ENCODE results near the gene OSGIN1.

OSGIN1 gene, protein sequence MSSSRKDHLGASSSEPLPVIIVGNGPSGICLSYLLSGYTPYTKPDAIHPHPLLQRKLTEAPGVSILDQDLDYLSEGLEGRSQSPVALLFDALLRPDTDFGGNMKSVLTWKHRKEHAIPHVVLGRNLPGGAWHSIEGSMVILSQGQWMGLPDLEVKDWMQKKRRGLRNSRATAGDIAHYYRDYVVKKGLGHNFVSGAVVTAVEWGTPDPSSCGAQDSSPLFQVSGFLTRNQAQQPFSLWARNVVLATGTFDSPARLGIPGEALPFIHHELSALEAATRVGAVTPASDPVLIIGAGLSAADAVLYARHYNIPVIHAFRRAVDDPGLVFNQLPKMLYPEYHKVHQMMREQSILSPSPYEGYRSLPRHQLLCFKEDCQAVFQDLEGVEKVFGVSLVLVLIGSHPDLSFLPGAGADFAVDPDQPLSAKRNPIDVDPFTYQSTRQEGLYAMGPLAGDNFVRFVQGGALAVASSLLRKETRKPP

DNA sequence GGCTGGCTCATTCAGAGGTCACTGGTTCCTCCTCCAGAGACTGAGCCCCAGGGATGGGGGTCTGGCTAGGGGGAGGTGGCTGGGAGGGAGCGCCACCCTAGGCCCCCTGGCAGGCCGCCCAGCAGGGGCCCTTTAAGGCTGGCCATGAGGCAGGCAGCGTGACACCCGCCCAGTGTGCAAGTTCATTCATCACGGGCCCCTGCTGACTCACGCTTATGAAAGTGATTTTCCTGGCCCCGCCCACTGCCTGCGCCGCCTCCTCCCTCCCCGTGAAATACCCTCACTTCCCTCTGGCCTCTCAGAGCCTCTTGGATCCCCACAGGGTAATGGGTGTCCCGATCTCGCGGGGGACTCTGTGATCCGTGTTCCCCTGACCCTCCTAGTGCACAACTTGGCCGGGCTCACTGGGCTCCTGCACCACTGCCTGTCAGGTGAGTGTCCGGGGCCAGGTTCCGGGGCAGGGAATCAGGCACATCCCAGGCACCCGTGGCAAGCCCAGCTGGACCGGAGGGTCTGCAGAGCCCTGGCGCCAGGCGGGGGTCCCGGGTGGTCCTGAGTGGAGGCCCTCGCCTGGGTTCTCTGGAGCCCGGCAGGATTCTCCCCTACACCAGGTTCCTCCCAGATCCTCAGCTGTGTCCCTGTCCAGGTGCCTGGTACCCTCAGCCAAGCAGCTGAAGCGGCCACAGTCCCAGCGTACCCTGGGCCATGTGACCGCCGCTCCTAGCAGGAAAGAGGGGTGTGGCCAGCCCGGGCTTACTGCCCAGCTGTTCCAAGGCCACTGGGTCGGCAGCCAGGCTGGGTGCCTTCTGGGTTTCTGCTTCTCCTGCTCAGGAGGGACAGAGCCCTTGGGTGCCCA lies at the start of gene OSGIN1:
Gene OSGIN1, plus strand, starts transcription at position 301 of the 856 bp plus-strand sequence. CDS start 4,432 bp downstream, outside the sequence.
- peak; percentile 96 for DNase-seq (ENCODE audit: low read depth)

DNA sequence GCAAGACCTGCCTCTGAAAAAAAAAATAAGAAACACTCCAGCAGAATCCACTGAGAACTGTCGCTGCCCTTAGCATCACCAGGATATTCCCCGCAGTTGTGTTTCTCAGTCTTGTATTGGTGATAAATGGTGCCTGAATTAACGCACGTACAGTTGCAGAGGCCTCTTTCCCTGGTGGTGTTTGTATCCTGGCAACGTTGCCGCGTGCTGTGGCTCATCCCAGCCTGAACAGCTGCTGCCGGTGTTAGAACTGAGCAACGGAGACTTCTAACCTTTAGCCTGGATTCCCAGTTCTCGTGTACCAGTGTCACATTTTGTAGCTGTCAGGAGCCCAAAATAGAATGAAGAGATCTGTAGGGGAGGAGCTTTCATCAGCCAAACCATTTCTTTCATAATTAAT lies 49.3 kb upstream of the OSGIN1 start:
- no peak for DNase-seq (ENCODE audit: low read depth)

DNA sequence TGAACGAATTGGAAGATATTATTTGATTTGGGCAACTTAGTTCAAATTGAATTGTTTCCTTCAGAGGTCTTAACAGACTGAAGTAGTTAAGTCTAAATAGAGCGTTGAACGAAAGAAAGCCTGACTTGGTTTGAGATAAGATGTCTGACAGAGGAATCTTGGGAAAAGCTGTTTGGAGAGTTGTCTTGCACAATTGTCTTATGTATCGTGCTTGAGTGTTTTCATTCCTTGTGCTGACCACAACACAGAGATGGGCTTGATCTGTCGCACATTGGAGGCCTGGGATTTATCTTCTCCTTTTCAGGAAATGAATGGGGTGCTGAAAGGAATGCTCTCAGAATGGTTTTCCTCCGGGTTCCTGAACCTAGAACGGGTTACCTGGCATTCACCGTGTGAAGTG lies 46.4 kb upstream of the OSGIN1 start:
- peak; percentile 38 for DNase-seq (ENCODE audit: low read depth)

DNA sequence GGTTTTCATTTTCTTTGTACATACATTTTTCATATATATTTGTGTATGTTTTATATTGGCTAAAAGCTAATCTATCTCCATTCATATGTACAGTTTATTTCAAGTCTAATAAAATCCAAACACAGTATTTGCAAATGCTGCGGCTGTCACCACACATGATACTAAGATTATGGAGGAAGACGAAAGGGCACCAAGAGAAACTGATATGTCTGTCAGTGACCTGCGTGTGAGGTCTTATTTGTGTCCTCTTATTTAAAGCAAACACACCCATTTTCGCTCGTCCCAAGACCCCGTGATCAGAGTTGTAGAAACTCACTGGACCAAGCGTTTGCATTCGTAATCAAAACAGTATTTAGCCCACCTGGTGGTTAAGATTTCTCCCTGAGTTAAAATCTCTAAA lies 45.9 kb upstream of the OSGIN1 start:
- DNase-seq (ENCODE audit: low read depth), result no peak

DNA sequence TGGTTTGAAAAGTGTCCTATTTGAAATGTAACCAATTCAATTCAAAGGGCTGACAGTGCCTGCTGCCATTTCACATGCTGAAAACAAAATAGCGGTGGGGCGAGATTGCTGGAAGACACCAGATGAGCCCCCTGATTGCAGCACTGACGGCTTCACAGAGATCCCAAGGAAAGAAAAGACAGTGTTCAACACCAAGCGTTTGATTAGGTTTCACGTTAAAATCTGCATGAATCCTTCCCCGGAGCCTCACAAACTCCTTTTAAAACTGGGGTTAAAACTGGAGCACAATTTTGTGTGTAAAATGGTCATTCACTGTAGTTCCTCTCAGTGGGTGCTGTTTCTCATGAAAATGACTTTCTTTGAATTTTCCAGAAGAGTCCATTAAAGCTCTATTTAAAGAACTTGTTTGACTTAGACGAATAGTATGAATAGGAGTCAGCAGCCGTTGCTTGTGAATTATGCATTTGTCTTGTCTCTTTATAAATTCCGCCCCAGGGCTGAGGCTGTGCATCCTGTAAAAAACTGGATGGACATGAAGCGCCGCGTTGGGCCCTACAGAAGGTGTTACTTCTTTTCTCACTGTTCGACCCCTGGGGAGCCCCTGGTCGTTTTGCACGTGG lies 45.3 kb upstream of the OSGIN1 start:
- DNase-seq (ENCODE audit: low read depth), result no peak

DNA sequence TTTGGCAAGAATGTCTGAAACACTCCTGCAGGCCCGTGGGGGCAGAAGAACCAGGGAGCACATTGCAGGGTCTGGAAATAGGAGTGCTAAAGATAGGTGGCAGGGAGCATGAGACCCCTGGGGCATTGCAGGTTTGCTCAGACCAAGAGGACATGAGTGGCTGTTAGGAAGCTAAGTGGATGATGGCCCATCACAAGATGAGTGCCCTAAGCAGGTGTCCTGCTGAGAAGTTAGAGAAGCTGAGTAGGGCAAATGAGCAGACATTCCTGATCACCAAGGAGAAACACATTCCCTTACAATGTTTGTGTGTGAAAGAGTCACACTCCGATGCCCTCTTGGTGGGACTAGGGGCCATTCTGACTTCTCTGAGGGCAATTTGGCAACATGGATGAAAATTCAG lies 44.2 kb upstream of the OSGIN1 start:
- no peak for DNase-seq (ENCODE audit: low read depth)

DNA sequence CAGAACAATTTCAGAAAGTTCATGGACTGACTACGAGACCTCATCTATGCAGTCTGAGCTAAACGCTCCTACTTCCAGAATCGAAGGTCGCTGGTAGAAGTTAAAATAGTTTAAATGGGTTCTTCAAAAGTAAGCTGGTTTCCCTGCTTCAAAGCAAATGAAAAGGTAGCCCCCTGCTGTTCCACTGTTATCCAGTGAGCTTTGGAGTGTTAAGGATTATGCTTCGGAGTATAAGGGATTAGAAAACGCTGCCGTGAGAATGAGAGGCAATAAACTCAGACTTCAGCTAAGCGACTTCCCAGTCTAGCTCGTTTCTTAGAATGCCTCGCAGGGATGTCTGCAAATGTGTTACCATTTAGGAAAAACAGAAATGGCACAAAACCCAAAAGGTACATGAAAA lies 41.8 kb upstream of the OSGIN1 start:
- no peak for DNase-seq (ENCODE audit: low read depth)

DNA sequence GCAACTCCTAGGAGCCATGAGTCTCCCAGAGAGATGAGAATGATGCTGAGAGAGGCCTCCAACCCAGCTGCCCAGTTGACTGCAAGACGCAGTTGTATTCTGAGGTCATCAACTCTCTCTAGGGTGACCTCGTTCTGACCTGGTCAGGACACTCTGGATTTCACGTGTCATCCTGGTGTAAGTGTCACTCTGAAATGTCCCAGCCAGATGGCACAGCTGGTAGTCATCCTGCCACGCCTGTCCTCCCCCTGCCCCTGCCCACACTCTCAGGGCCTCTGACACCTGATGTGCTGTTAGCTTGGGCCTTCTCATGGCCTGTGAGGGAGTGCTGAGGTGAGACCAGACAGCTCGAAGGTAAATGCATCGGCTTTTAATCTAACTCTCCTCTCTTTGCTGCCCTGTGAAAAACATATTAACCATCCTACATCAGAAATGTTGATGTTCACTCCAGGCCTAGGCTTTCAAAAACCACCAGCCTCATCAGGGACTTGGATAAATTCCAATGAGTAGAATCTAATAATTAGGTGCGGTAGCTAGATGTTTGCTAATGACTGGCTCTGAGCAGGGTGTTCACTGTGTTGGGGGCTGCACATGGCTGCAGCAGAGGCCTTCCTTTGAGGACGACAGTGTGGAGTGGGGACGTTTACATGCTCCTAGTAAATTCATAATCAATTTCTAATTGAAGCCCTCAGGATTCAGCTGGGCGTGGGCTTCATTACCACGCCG lies 40.4 kb upstream of the OSGIN1 start:
- DNase-seq (ENCODE audit: low read depth), result no peak

DNA sequence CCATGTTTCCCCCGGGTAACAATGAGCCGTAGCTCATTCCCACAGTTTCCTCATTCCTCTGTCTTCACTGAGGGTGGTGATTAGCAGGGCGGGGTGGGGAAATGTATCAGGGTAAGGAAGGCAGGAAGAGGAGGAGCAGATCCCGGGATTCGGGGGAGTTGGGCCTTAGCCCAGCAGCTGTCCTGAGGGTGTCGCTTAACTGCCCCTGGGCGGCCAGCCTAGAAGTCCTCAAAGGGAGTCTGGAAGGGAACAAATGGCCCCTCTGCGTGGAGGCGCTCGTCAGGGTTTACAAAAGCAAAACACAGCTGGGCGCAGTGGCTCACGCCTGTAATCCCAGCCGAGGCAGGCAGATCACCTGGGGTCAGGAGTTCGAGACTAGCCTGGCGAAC lies 39.8 kb upstream of the OSGIN1 start:
- DNase-seq (ENCODE audit: low read depth), result no peak

DNA sequence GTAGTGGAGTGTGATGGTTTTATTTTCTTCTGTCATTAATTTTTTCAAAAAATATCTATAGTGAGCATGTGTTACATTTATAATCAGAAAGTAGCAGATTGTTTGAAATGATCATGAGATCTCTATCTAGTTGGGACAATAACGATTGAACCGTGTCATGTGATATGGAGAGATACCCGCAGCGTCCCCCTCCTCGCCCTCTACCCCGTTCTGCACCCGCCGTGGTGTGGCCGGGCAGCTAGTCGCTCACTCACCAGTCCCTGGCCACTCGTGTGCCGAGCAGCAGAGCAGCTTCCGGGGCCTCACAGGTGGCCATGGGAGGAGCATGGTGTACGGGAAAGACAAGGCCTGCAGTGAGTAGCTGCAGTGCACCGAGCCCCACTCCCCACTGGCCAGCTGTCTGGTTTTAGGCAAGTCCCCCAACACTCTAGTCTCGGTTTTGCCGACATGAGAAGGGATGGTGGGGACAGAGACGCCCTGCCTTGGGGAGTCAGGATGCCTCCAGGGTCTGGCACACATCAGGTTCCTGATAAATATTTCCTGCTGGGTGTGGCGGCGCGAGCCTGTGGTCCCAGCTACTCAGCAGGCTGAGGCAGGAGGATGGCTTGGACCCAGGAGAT lies 38.8 kb upstream of the OSGIN1 start:
- DNase-seq (ENCODE audit: low read depth), result no peak

DNA sequence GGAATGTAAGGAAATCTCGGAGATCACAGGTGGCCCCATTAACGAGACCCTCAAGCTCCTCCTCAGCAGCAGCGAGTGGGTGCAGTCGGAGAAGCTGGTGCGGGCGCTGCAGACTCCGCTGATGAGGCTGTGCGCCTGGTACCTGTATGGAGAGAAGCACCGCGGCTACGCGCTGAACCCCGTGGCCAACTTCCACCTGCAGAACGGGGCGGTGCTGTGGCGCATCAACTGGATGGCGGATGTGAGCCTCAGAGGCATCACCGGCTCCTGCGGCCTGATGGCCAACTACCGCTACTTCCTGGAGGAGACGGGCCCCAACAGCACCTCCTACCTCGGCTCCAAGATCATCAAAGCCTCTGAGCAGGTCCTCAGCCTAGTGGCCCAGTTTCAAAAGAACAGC lies 38.0 kb upstream of the OSGIN1 start:
- DNase-seq (ENCODE audit: low read depth), result no peak

DNA sequence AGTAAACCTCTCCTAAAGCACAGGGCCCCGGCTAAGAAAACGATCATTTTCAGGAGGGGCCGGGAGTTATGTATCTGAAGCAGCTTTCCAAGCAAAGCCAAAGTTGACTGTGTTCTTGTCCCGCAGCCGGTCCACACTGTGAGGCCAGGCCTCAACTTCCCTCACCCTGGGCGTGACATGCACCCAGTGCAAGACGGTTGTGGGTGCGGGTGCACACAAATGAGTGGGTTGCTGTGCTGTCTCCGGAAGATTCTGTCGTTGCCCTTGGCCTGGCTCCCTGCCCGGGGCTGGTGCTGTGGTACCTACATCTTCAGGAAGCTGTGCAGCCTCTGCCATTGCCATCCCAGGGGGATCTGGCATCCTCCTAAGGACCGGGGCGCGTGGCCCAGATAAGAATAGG lies 37.5 kb upstream of the OSGIN1 start:
- no peak for DNase-seq (ENCODE audit: low read depth)

DNA sequence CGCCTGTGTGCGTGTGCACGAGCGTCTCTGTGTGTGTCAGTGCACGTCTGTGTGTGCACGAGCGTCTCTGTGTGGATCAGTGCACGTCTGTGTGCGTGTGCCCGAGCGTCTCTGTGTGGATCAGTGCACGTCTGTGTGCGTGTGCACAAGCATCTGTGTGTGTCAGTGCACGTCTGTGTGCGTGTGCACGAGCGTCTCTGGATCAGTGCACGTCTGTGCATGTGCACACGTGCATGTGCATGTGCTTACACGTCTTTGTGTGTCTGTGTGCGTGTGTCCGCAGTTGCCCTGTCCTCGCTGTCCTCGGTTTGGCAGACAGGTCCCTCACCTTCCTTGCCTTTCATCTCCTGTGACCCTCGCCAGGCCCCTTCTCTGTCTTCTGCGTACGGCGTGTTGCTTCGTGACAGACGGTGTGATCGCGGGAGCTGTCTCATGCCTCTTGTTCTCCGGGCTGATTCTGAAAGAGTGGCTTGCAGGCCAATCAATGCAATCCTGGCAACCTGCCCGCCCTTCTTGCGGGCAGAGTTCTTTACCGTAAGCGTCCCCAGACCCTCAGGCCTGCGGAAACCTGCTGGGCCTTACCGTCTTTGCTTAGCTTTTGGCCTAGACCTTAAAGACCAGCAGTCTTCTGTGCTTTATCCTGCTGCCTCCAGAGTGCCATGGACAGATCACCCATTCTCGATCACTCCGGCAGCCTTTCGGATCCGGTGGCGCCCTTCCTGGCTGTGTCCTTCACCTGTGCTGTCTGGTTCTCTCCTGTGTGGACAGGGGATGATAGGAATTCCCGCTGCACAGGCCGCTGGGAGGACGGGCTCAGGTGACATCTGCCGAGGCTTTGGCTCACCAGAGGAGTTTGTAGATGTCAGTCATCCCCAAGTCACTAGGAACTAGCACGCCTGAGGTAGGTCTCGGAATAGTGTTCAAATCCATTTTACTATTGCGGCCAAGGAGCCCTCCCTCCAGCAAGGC lies 35.6 kb upstream of the OSGIN1 start:
- DNase-seq (ENCODE audit: low read depth), result no peak

DNA sequence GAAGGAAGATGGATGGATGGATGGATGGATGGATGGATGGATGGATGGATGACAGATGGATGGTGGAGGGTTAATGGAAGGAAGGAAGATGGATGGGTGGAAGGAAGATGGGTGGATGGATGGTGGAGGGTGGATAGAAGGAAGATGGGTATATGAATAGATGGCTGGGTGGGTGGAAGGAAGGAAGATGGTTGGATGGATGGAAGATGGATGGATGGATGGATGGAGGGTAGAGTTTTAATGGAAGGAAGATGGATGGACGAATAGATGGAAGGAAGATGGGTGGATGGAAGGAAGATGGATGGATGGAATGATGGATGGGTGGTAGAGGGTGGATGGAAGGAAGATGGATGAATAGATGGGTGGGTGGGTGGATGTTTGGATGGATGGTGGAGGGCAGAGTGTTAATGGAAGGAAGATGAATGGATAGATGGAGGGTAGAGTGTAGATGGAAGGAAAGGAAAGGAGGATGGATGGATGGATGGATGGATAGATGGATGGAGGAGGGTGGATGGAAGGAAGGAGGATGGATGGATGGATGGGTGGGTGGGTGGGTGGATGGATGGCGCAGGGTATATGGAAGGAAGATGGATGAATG lies 32.0 kb upstream of the OSGIN1 start:
- DNase-seq (ENCODE audit: low read depth), result no peak

DNA sequence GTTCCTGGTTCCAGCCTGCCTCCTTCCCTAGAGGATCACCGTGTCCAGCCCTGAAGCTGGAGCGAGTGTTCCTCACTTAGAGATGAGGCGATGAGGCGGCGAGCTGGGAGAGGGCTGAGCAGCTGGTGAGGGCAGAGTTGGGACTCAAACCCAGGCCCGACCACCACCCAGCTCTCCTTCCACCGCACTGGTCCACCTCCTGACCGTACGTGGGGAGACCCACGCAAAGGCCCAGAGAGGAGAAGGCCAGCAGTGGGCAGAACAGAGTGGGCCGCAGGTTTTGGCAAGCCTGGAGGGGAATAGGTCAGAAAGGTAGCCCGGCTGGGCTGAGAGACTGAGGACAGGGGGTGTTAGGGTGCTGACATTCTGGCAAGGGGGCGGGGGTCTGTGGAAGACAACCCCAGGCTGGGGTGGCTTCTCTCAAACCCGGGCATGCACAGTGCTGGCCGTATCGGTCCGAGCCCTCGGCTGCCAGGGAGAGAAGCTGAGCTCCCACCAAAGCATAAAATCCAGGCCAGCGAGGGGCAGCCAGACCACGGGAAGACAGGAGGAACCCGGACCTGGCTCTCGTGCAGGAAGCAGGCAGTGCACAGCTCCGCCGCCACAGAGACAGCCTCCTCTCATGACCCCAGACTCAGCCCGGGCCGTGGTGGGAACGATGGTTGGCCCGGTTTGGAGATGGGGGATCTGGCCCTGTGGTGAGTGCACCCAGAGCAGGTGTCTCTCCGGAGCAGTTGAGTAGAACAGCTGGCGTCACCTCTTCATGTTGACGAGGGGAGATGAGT lies 29.3 kb upstream of the OSGIN1 start:
- DNase-seq (ENCODE audit: low read depth), result no peak

DNA sequence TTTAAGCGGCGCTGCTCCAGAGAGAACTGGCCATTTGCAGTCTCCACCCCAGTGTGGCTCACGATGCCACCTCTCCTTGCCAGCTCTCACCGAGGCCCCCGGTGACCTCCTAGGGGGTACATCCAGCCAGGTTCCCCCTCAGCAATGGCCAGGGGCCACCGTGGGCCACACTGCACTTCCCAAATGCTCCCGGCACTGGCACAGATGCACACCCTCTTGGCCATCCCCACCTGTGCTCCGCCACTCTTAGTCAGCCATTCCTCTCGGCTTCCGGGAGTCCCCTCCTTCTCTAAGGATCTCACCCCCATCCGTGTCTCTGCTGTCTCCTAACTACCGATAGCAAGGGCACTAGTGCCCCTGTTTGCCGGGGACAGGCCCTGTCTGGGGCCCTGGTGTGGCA lies 28.4 kb upstream of the OSGIN1 start:
- no peak for DNase-seq (ENCODE audit: low read depth)

DNA sequence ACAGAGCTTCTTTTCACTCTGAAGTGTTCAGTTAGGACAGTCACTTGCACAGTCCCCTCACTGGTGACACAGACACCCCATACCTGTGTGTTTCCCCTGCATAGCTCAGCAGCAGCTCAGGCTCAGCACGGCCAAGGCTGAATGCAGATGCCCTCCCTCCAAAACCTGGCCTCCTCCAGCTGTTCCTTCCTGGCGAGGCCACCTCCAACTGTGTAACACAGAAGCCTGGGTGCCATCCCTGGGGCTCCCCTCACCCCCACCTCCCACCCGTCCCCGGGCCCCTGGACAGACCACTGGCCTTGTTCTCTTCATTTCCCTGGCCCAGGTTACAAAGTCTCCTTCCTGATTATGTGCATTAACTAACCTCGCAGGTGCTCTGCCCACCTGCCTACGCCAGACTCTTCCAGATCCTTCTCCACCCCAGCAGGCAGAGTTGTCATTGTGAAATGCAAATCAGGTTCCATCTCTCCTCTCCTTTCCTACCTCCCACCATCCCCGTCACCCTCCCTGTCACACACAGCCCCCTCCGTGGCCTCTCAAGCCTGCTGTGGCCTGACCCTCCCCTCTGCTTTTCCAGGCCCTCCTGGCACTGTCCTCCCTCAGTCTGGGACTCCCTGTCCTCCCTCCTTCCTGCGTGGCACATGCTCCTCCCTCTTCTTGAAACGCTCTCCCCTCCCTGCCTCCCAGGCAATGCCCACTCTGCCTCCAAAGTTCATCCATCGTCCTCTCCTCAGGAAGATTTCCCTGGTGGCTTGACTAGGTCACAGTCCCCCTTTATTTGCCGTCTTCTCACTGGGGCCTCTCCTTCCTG lies 27.7 kb upstream of the OSGIN1 start:
- no peak for DNase-seq (ENCODE audit: low read depth)
